Measurements from ENCODE around the gene RGS2.
A peak's percentile ranks its signal among the peaks of the same experiment; 100 is the strongest.

The RGS2 gene

GRCh38 chr1:192795916-192796618 is 12.8 kb upstream of the RGS2 start:
- no peak for DNase-seq (ENCODE audit: low read depth in 2 of 3, low spot score in 1 of 3)

GRCh38 chr1:192797143-192797542 is 11.7 kb upstream of the RGS2 start:
- DNase-seq (ENCODE audit: low read depth in 2 of 3, low spot score in 1 of 3), result no peak

GRCh38 chr1:192797891-192798290 is 10.9 kb upstream of the RGS2 start:
- DNase-seq (ENCODE audit: low read depth in 2 of 3, low spot score in 1 of 3), result no peak

GRCh38 chr1:192801451-192801850 is 7.4 kb upstream of the RGS2 start:
- no peak for DNase-seq (ENCODE audit: low read depth in 2 of 3, low spot score in 1 of 3)

GRCh38 chr1:192802406-192802805 is 6.4 kb upstream of the RGS2 start:
- no peak for DNase-seq (ENCODE audit: low read depth in 2 of 3, low spot score in 1 of 3)

GRCh38 chr1:192803501-192803900 is 5.3 kb upstream of the RGS2 start:
- no peak for DNase-seq (ENCODE audit: low read depth in 2 of 3, low spot score in 1 of 3)

GRCh38 chr1:192805832-192806323 is 3.0 kb upstream of the RGS2 start:
- DNase-seq (ENCODE audit: low read depth in 2 of 3, low spot score in 1 of 3), result peak in 1 of 3 donors; percentile 34

- no peak for DNase-seq (ENCODE audit: low read depth in 2 of 3, low spot score in 1 of 3)
Observed at GRCh38 chr1:192807211-192808162, 1.4 kb upstream of the RGS2 start.

- no peak for DNase-seq (ENCODE audit: low read depth in 2 of 3, low spot score in 1 of 3)
Observed at GRCh38 chr1:192808163-192808517, 699 bp upstream of the RGS2 start.

- peak; percentile 24 to 43 (median 42) for DNase-seq (ENCODE audit: low read depth in 2 of 3, low spot score in 1 of 3)
Observed at GRCh38 chr1:192809307-192810252, 741 bp downstream of the RGS2 start.

GRCh38 chr1:192810253-192810880 is 1.5 kb downstream of the RGS2 start:
- no peak for DNase-seq (ENCODE audit: low read depth in 2 of 3, low spot score in 1 of 3)

GRCh38 chr1:192811006-192811405 is 2.2 kb downstream of the RGS2 start:
- DNase-seq (ENCODE audit: low read depth in 2 of 3, low spot score in 1 of 3), result no peak

- DNase-seq (ENCODE audit: low read depth in 2 of 3, low spot score in 1 of 3), result no peak
Observed at GRCh38 chr1:192811594-192812239, 2.9 kb downstream of the RGS2 start.

- DNase-seq (ENCODE audit: low read depth in 2 of 3, low spot score in 1 of 3), result no peak
Observed at GRCh38 chr1:192812420-192813209, 3.8 kb downstream of the RGS2 start.

GRCh38 chr1:192814805-192815204 is 6.0 kb downstream of the RGS2 start:
- no peak for DNase-seq (ENCODE audit: low read depth in 2 of 3, low spot score in 1 of 3)

- DNase-seq (ENCODE audit: low read depth in 2 of 3, low spot score in 1 of 3), result no peak
Observed at GRCh38 chr1:192817246-192817645, 8.4 kb downstream of the RGS2 start.

- DNase-seq (ENCODE audit: low read depth in 2 of 3, low spot score in 1 of 3), result no peak
Observed at GRCh38 chr1:192821296-192821695, 12.5 kb downstream of the RGS2 start.

GRCh38 chr1:192824511-192824910 is 15.7 kb downstream of the RGS2 start:
- no peak for DNase-seq (ENCODE audit: low read depth in 2 of 3, low spot score in 1 of 3)

Measured in stimulated activated CD4-positive, alpha-beta T cell treated with anti-CD3 and anti-CD28 coated beads, Interleukin-12 subunit alpha, Interleukin-12 subunit beta, amount 100 ng/mL, for 48 hours (primary cell).